ENCODE results near the gene RNF168. TPM values are rescaled to one million over a fixed set of nuclear protein-coding genes. Genes with fewer than 3 reads are reported as not detected.

The RNF168 gene
- total and polyA plus RNA-seq, 12 donors = 6.4 to 32.8 (median 20.4) TPM

DNA sequence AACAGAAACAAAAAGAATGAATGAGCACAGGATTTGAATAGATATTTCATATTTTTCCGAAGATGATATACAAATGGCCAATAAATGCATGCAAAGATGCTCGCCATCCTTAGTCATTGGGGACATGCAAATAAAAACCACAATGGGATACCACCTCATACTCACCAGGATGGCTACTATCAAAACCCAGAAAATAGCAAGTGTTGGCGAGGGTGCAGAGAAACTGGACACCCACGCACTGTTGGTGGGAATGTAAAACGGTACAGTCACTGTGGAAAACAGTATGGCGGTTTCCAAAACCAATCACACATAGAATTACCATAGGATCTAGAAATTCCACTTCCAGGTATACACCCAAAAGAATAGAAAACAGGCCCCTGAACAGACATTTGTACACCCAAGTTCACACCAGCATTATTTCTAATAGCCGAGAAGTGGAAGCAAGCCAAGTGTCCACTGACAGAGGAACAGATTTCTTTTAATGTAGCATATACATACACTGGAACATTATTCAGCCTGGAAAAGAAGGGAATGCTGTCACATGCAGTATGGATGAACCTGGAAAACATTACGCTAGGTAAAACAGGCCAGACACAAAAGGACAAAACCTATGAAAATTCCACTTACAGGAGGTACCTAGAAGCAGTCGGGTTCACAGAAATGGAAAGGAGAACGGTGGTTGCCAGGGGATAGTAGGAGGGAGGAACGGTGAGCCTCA, 3.6 kb downstream of the RNF168 start:
- H3K9me3 ChIP-seq = no peaks in the 10 kb centered on the region
- intact Hi-C loops (cut with DNase I) = loop anchor here in 2 of 10 donors (5.0 kb wide), 2 partner anchors 68 to 933 kb away; partner anchors contain the start of gene UBXN7 (in 2 of the 2)
- no peak for ATAC-seq
- no peaks in the 10 kb centered on the region for H3K27me3 ChIP-seq
- TF ChIP-seq, protein P1, sequence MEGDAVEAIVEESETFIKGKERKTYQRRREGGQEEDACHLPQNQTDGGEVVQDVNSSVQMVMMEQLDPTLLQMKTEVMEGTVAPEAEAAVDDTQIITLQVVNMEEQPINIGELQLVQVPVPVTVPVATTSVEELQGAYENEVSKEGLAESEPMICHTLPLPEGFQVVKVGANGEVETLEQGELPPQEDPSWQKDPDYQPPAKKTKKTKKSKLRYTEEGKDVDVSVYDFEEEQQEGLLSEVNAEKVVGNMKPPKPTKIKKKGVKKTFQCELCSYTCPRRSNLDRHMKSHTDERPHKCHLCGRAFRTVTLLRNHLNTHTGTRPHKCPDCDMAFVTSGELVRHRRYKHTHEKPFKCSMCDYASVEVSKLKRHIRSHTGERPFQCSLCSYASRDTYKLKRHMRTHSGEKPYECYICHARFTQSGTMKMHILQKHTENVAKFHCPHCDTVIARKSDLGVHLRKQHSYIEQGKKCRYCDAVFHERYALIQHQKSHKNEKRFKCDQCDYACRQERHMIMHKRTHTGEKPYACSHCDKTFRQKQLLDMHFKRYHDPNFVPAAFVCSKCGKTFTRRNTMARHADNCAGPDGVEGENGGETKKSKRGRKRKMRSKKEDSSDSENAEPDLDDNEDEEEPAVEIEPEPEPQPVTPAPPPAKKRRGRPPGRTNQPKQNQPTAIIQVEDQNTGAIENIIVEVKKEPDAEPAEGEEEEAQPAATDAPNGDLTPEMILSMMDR (IDR thresholded peaks at IDR 0.05) = no peak
- peak overlapping the region; percentile 12 to 100 (median 92) for H3K4me3 ChIP-seq
- H3K36me3 ChIP-seq = peaks cover 0 to 32% (median 0%) of the 10 kb centered on the region in 9 donors
- peaks cover 0 to 49% (median 33%) of the 10 kb centered on the region in 9 donors for H3K4me1 ChIP-seq
- 71 to 77% methylated on average over 11 of the region's 11 CpGs for WGBS, 2 donors
- DNase-seq = no peak
- peak overlapping the region in 7 of 10 donors; percentile 33 to 98 (median 97) for H3K27ac ChIP-seq

GRCh38 chr3:196499061-196499460, 4.5 kb downstream of the RNF168 start:
- intact Hi-C loops (cut with DNase I) = loop anchor here in 1 of 10 donors (5.0 kb wide), 1 partner anchor 932 kb away; no protein-coding TSS in a partner anchor
- DNase-seq (no peak), ATAC-seq (no peak)
- Histone ChIP-seq H3K4me1 (peaks cover 0 to 45% (median 29%) of the 10 kb centered on the region in 9 donors), H3K36me3 (peaks cover 0 to 37% (median 0%) of the 10 kb centered on the region in 9 donors), H3K27me3 (no peaks in the 10 kb centered on the region), H3K27ac (peak overlapping the region in 9 of 10 donors; percentile 28 to 98 (median 55)), H3K9me3 (no peaks in the 10 kb centered on the region), H3K4me3 (peak overlapping the region in 1 of 10 donors; percentile 93)
- TF ChIP-seq, protein P1 (IDR thresholded peaks at IDR 0.05) = no peak
- WGBS, 2 donors = 69% methylated on average over 5 of the region's 5 CpGs

GRCh38 chr3:196498297-196498696, 5.3 kb downstream of the RNF168 start:
- Histone ChIP-seq H3K9me3 (no peaks in the 10 kb centered on the region), H3K27ac (peak overlapping the region in 6 of 10 donors; percentile 28 to 98 (median 62)), H3K4me3 (no peak overlapping the region), H3K27me3 (no peaks in the 10 kb centered on the region), H3K36me3 (peaks cover 0 to 37% (median 0%) of the 10 kb centered on the region in 9 donors), H3K4me1 (peaks cover 0 to 42% (median 27%) of the 10 kb centered on the region in 9 donors)
- 95% methylated on average over 8 of the region's 8 CpGs for WGBS, 2 donors
- DNase-seq (no peak), ATAC-seq (no peak)
- TF ChIP-seq, protein P1 (IDR thresholded peaks at IDR 0.05) = no peak
- intact Hi-C loops (cut with DNase I) = loop anchor here in 1 of 10 donors (5.0 kb wide), 1 partner anchor 931 kb away; no protein-coding TSS in a partner anchor

- H3K4me1 ChIP-seq = peaks cover 0 to 37% (median 26%) of the 10 kb centered on the region in 9 donors
- intact Hi-C loops (cut with DNase I) = loop anchor here in 1 of 10 donors (5.0 kb wide), 1 partner anchor 929 kb away; no protein-coding TSS in a partner anchor
Measured at GRCh38 chr3:196496183-196496582, 7.4 kb downstream of the RNF168 start.

More at GRCh38 chr3:196496183-196496582, 7.4 kb downstream of the RNF168 start:
- H3K36me3 ChIP-seq = peaks cover 0 to 40% (median 0%) of the 10 kb centered on the region in 9 donors
- 78 to 82% methylated on average over 4 of the region's 4 CpGs for WGBS, 2 donors
- ATAC-seq (no peak), DNase-seq (no peak)
- no peaks in the 10 kb centered on the region for H3K9me3 ChIP-seq
- no peak overlapping the region for H3K27ac ChIP-seq
- TF ChIP-seq, protein P1 (IDR thresholded peaks at IDR 0.05) = no peak
- no peaks in the 10 kb centered on the region for H3K27me3 ChIP-seq
- no peak overlapping the region for H3K4me3 ChIP-seq
